Neuron (in vitro differentiated cells): ENCODE results near the gene COG4.
A peak's percentile ranks its signal among the peaks of the same experiment; 100 is the strongest.

ENCODE experiments used
- H2AFZ ChIP-seq: one replicate; pipeline ENCODE4 v1.6.1; 2013; ENCODE audit warnings: low read depth, mild to moderate bottlenecking, inconsistent platforms, low read length, moderate library complexity
- H3K27me3 ChIP-seq: one replicate; pipeline ENCODE4 v1.6.1; 2013; ENCODE audit warnings: low read length; ENCODE audit not compliant: insufficient read depth
- H3K36me3 ChIP-seq: one replicate; pipeline ENCODE4 v1.6.1; 2013; ENCODE audit warnings: low read length; ENCODE audit not compliant: insufficient read depth
- H3K4me1 ChIP-seq: one replicate; pipeline ENCODE4 v1.6.1; 2013; ENCODE audit warnings: low read length; ENCODE audit not compliant: insufficient read depth
- H3K4me3 ChIP-seq: 2 replicates; pipeline ENCODE4 v1.5.1; 2013; ENCODE audit warnings: mild to moderate bottlenecking, low read length, moderate library complexity
- H3K9me3 ChIP-seq: one replicate; pipeline ENCODE4 v1.6.1; 2013; ENCODE audit warnings: low read length

Gene COG4

DNA sequence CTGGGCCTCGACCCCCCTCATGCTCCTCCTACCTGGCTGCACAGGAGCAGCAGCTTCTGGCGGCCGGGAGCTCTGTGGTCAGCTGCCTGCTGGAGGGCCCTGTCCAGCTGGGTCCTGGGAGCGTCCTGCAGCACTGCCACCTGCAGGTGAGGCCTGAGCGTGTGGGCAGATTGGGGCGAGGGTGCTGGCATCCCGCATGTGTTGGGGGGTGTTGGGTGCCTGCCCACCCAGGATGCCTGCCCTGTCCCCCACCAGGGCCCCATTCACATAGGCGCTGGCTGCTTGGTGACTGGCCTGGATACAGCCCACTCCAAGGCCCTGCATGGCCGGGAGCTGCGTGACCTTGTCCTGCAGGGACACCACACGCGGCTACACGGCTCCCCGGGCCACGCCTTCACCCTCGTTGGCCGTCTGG lies 52.4 kb downstream of the COG4 start:
- no peak overlapping the region for H3K4me3 ChIP-seq
- no peaks in the 10 kb centered on the region for H3K4me1 ChIP-seq
- no peaks in the 10 kb centered on the region for H3K36me3 ChIP-seq

DNA sequence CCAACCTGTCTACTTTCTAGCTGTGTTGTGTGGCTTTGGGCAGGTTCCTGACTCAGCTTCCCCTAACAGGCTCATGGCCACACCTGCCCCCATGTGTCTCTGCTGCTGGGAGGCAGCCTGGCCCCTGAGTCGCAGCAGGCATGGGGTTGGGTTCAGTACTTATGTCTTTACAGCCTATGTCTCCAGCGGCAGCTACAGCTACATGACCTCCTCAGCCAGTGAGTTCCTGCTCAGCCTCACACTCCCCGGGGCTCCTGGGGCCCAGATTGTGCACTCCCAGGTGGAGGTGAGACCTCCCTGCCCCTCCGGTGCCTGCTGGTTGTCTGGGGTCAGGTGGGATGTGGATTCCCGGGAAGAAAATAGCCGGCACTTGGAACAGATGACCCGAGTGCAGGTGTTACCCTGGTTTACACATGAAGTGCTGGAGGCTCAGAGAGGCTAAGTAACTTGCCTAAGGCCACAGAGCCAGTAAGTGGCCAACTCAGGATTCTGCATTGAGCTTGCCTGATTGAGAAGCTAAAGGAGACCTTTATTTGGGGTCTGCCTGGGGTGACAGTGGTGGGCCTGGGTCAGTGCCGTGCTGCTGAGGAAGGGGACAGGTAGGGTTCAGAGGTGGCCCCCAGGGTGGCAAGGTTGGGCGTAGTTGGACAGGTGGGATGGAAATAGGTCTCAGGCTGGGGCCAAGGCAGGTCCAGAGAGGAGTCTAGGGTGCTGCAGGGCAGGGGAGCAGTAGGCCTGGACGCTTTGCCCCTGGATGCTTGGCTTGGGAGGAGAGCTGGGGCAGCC lies 53.0 kb downstream of the COG4 start:
- no peaks in the 10 kb centered on the region for H3K27me3 ChIP-seq
- no peak overlapping the region for H2AFZ ChIP-seq
- H3K4me3 ChIP-seq: no peak overlapping the region
- H3K4me1 ChIP-seq: no peaks in the 10 kb centered on the region
- no peaks in the 10 kb centered on the region for H3K36me3 ChIP-seq
- no peaks in the 10 kb centered on the region for H3K9me3 ChIP-seq

More for the DNA sequence above, 52.4 kb downstream of the COG4 start:
- no peak overlapping the region for H2AFZ ChIP-seq
- no peaks in the 10 kb centered on the region for H3K27me3 ChIP-seq
- no peaks in the 10 kb centered on the region for H3K9me3 ChIP-seq

DNA sequence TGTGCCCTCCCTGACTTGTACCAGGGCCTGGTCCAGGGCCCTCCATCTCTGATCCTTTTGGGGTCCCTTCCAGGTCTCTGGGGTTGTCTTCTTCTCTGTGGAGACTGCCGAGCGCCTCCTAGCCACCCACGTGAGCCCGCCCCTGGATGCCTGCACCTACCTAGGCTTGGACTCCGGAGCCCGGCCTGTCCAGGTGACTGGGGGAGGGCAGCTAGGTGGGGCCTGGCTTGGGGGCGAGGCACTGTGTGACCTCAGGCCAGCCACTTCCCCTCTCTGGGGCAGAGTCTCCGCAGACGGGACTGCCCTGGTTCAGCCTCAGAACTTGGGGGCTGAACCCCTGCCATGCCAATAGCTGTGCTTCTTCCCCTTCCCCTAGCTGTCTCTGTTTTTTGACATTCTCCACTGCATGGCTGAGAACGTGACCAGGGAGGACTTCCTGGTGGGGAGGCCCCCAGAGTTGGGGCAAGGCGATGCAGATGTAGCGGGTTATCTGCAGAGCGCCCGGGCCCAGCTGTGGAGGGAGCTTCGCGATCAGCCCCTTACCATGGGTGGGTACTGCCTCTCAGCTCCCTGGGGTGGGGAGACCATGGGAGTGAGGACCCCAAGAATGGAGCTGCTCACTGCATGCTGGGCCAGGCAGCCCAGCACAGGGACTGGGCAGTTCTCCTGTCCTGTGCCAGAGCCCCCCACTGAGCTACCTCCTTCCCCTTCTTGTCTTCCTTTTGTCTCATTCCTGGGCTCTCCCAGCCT lies 54.4 kb downstream of the COG4 start:
- no peaks in the 10 kb centered on the region for H3K36me3 ChIP-seq
- no peak overlapping the region for H3K4me3 ChIP-seq
- H3K9me3 ChIP-seq: no peaks in the 10 kb centered on the region
- no peaks in the 10 kb centered on the region for H3K4me1 ChIP-seq
- no peak overlapping the region for H2AFZ ChIP-seq
- H3K27me3 ChIP-seq: no peaks in the 10 kb centered on the region

DNA sequence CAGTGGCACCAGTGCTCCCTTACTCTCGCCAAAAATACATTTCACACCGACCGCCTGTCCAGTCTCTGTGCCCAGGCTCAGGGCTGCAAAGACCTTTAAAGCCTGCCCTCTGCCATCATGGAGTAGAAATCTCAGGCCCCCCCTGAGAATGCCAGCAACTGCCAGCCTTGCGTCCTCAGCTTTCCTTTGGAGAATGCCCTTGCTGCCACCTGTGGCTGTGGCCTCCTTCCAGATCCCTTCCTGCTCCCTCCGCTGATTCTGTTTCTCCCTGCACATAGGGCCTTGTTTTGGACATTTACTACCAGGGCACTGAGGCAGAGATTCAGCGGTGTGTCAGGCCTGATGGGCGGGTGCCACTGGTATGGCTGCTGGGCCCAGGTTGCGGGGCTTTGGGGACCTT lies 55.7 kb downstream of the COG4 start:
- Histone ChIP-seq H3K27me3 (no peaks in the 10 kb centered on the region), H3K4me1 (no peaks in the 10 kb centered on the region), H3K36me3 (no peaks in the 10 kb centered on the region), H2AFZ (no peak overlapping the region), H3K4me3 (no peak overlapping the region), H3K9me3 (no peaks in the 10 kb centered on the region)

DNA sequence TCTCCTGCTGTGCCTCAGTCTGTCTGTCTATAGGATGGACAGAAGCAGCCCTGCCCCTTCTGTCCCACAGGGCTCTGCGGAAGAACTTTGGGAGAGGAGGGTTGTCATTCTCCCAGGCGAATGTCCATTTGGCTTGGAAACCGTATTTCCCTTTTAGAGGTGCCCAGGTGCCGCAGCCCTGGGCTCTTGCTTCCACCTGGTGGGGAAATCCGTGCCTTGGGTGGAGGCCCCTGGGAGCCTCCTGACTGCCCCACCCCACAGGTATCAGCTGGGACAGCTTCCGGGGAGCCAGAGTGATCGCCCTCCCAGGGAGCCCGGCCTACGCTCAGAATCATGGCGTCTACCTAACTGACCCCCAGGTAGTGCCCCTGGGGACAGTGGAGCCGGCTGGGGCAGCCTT lies 56.2 kb downstream of the COG4 start:
- Histone ChIP-seq H3K4me1 (no peaks in the 10 kb centered on the region), H3K36me3 (no peaks in the 10 kb centered on the region), H3K4me3 (no peak overlapping the region), H3K27me3 (no peaks in the 10 kb centered on the region), H2AFZ (no peak overlapping the region), H3K9me3 (no peaks in the 10 kb centered on the region)

DNA sequence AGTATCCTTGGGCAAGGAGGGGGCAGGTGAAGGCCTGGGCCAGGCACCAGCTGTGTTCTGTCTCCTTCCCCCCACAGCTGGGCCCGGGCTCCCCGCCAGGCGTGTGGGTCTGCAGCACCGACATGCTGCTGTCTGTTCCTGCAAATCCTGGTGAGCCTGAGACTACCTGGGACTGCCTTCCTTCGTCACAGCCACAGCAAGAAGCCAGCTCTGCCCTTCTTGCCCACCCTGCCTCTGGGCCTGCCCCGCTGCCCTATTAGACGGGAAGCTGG lies 56.6 kb downstream of the COG4 start:
- Histone ChIP-seq H3K9me3 (no peaks in the 10 kb centered on the region), H3K4me1 (no peaks in the 10 kb centered on the region), H3K4me3 (no peak overlapping the region), H3K36me3 (no peaks in the 10 kb centered on the region), H2AFZ (no peak overlapping the region), H3K27me3 (no peaks in the 10 kb centered on the region)

DNA sequence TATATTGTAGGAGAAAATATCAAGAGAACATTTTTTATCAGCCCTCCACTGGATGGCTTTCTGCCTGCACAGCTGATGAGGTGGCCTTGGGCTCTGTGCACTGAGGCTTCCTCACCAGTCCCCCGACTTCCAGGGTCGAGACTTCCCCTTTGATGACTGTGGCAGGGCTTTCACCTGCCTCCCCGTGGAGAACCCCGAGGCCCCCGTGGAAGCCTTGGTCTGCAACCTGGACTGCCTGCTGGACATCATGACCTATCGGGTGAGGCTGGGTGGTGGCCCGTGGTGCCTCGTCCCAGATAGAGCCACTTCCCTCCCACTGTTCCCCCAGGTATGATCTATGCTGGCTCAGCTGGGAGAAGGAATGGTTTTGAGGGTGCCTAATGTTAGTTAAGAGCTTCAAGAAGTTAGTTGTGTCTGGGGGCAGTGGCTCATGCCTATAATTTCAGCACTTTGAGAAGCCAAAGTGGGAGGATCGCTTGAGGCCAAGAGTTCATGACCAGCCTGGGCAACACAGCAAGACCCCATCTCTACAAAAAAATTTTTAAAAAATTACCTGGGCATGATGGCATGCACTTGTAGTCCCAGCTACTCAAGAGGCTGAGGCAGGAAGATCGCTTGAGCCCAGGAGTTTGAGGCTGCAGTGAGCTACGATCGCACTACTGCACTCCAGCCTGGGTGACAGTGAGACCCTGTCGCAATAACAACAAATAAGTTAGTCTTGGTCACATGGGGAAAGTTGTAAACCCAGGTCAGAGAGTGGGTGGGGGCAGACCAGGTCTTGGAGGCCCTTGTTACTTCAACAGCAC lies 57.2 kb downstream of the COG4 start:
- Histone ChIP-seq H3K9me3 (no peaks in the 10 kb centered on the region), H3K36me3 (no peaks in the 10 kb centered on the region), H2AFZ (no peak overlapping the region), H3K4me3 (no peak overlapping the region), H3K27me3 (no peaks in the 10 kb centered on the region), H3K4me1 (no peaks in the 10 kb centered on the region)

DNA sequence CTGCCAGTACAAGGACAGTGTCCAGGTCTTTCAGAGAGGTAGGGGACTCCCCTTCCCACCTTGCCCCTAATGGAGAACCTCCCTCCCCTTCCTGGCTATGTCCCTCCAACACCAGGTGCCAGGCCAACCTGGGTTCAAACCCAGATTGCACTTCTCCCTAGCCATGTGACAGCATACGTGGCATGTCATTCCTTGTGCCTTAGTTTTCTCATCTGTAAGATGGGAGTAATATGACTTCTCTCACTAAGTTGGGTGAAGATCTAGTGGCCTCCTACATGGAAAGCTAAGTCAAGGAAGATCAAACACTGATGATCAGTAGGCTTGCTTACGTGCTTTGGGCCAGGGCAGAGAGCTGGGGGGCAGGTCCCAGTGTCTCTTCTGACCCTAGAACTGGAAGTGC lies 60.1 kb downstream of the COG4 start:
- no peaks in the 10 kb centered on the region for H3K9me3 ChIP-seq
- H3K4me3 ChIP-seq: no peak overlapping the region
- no peaks in the 10 kb centered on the region for H3K4me1 ChIP-seq
- no peaks in the 10 kb centered on the region for H3K27me3 ChIP-seq
- no peaks in the 10 kb centered on the region for H3K36me3 ChIP-seq
- H2AFZ ChIP-seq: no peak overlapping the region

DNA sequence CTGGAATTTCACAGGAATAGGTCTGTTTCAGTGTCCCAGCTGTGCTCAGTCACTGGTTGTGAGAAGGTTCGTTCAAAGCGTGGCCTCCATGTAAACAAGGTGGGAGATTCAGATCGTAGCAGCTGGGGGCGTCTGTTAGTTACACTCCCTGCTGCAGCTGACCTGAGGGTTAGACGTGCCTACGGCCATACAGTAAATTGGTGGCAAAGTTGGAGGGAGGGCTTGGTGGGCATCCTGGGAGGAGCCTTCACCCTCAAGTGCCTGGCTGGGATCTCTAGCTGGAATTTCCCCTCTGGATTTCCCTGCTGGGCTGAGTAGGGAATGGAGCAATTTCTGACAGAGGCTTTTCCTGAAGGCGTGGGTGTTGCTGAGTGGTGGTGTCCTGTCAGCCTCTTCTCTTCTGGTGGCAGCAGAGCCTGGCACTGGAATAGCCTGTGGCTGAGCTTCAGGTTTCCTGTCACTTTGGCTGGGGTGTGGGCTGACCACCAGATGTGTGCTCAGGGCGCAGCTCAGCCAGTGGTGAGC lies 62.6 kb downstream of the COG4 start:
- H3K4me1 ChIP-seq: no peaks in the 10 kb centered on the region
- no peak overlapping the region for H2AFZ ChIP-seq
- H3K27me3 ChIP-seq: no peaks in the 10 kb centered on the region
- H3K9me3 ChIP-seq: no peaks in the 10 kb centered on the region
- no peak overlapping the region for H3K4me3 ChIP-seq
- H3K36me3 ChIP-seq: no peaks in the 10 kb centered on the region

DNA sequence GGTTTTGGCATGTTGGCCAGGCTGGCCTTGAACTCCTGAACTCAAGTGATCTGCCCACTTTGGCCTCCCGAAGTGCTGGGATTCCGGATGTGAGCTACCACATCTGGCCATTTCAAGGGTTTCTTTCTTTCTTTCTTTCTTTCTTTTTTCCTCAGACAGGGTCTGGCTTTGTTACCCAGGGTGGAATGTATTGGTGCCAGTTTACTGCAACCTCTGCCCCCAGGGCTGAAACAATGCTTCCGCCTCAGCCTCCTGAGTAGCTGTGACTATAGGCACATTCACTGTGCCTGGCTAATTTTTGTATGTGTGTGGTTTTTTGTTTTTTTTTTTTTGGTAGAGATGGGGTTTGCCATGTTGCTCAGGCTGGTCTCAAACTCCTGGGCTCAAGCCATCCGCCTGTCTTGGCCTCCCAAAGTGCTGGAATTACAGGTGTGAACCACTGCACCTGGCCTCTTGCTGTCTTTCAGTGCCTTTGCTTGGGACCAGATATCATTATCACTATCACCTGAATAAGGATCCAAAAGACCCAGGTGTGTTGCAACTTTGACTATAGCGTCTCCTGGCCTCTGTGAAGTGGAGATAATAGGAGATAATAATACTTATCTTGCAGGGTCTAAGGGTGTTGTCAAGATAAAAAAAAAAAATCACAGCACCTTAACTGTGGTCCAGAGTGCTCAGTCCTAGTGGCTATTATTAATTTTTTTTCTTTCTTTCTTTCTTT lies 65.7 kb downstream of the COG4 start:
- no peaks in the 10 kb centered on the region for H3K27me3 ChIP-seq
- H3K4me3 ChIP-seq: no peak overlapping the region
- no peaks in the 10 kb centered on the region for H3K36me3 ChIP-seq
- no peak overlapping the region for H2AFZ ChIP-seq
- no peaks in the 10 kb centered on the region for H3K9me3 ChIP-seq
- H3K4me1 ChIP-seq: peaks cover 5% of the 10 kb centered on the region

DNA sequence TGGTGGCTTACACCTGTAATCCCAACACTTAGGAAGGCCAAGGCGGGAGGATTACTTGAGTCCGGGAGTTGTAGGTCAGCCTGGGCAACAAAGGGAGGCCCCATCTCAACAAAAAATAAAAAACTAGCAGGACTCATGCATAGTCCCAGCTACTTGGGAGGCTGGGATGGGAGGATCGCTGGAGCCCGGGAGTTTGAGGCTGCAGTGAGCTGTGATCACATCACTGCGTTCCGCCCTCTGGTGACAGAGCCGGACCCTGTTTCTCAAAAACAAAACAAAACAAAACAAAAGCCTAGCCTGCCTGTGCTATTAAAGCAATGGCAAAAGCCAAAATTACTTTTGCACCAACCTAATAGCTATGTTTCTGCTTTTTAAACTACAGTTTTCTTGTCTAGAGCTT lies 67.4 kb downstream of the COG4 start:
- Histone ChIP-seq H3K27me3 (no peaks in the 10 kb centered on the region), H2AFZ (no peak overlapping the region), H3K4me3 (no peak overlapping the region), H3K36me3 (no peaks in the 10 kb centered on the region), H3K4me1 (peaks cover 5% of the 10 kb centered on the region), H3K9me3 (no peaks in the 10 kb centered on the region)

DNA sequence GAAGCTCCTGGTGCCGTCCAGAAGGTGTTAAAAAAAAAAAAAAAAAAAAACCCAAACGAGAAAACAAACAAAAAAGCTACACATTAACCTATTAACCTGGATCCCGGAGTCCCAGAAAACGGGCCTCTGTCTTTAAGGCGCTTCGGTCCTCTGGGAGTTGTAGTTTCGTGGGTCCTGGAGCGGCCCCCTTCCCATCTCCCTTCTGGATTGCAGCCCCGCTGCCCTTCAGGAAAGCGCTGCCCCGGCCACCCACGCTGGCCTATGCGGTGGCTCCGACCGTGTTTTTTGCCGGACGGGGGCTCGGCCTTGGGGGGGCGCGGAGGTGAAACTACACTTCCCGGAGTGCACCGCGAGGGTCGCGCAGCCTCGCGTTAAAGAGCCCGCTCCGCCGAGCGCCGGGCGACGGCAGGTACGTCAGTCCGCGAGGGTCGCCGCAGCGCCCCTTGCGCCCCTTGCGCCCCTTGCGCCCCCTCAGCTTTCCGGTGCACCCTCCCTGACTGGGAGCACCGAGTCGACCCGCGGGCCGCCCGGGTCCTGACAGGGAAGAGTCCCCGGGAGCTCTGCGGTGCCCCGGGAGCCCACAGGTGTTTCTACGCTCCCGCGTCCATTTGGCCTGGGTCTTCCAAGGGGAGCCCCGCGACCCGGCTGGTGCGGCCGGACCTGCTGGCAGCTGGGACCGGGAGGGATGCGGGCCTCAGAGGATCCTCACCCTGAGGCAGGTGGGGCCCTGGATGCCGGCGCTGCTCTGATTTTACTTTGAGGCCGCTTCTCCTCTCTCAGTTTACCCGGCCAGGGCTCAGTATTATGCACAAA lies 68.9 kb downstream of the COG4 start, which contains the start of gene FCSK:
Gene FCSK (plus strand): TSS at position 374 of the 813 bp plus-strand sequence. CDS start 8,596 bp downstream, outside the sequence.
- peak within 1 kb of the TSS; percentile 97 for H2AFZ ChIP-seq
- no peaks in the 10 kb centered on the region for H3K36me3 ChIP-seq
- H3K9me3 ChIP-seq: no peaks in the 10 kb centered on the region
- H3K27me3 ChIP-seq: no peaks in the 10 kb centered on the region
- peaks cover 5% of the 10 kb centered on the region for H3K4me1 ChIP-seq
- H3K4me3 ChIP-seq: peak within 1 kb of the TSS; percentile 80
